NB4 (cell line): Measurements from ENCODE around the gene CLOCK.

Experiments used
- CTCF ChIP-seq: IDR thresholded peaks from one replicate; pipeline ENCODE4 v1.5.1; 2012; ENCODE audit warnings: low read depth, low read length
- MYC ChIP-seq: IDR thresholded peaks from 2 replicates; pipeline ENCODE4 v1.6.1; 2011; ENCODE audit warnings: low read depth, low read length
- POLR2A ChIP-seq: IDR thresholded peaks from 2 replicates; pipeline ENCODE4 v1.6.1; 2011; ENCODE audit warnings: mild to moderate bottlenecking; ENCODE audit not compliant: insufficient read length; ENCODE audit errors: extremely low read depth
- TF ChIP-seq, protein P1 (sequence below): IDR thresholded peaks from 2 replicates; pipeline ENCODE4 v1.6.1; 2011; ENCODE audit warnings: low read depth, low read length

DNA sequence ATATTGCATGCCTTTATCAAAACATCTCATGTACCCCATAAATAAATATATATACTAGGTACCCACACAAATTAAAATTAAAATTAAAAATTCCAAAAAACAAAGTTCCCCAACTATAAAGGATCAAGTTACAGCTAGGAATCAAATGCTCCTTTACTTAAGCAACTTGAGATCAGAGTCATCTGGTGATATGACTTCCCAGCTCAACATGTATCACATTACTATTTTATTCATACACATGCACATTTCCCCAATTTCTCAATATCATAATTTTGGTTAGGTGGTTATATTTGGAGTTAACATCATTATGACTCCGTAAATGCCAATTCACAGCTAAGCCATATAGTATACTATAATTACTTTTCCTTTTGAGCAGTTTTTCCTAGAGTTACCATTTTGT, 60.9 kb downstream of the CLOCK start:
- TF ChIP-seq CTCF (no peak), POLR2A (no peak), MYC (no peak)
- TF ChIP-seq, protein P1, sequence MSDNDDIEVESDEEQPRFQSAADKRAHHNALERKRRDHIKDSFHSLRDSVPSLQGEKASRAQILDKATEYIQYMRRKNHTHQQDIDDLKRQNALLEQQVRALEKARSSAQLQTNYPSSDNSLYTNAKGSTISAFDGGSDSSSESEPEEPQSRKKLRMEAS: no peak
